HFFc6 (cell line): ENCODE results near the gene IKZF3. TPM values are rescaled to one million over a fixed set of nuclear protein-coding genes. Genes with fewer than 3 reads are reported as not detected.
"Not testable (repeated sequence)": the region's sequence is repeated elsewhere in the genome, so short reads cannot be mapped to it uniquely, and the experiment has no call there.

Experiments
- DNase-seq: peaks from one replicate; pipeline ENCODE4 v3.0.0-alpha.2; 2018
- H3K27ac Mint-ChIP-seq: 2 replicates; pipeline ENCODE4 v1.8.0; 2020; ENCODE audit warnings: mild to moderate bottlenecking, mixed read lengths
- H3K27me3 Mint-ChIP-seq: 2 replicates; pipeline ENCODE4 v1.8.0; 2021; ENCODE audit warnings: mild to moderate bottlenecking, moderate library complexity, mixed read lengths; ENCODE audit not compliant: insufficient read depth
- H3K36me3 Mint-ChIP-seq: 2 replicates; pipeline ENCODE4 v1.8.0; 2021; ENCODE audit warnings: low read depth, mixed read lengths
- H3K4me1 Mint-ChIP-seq: 2 replicates; pipeline ENCODE4 v1.8.0; 2020; ENCODE audit warnings: low read depth, mixed read lengths
- H3K4me3 Mint-ChIP-seq: 2 replicates; pipeline ENCODE4 v1.8.0; 2020; ENCODE audit warnings: mild to moderate bottlenecking, moderate library complexity, mixed read lengths
- H3K9me3 Mint-ChIP-seq: 2 replicates; pipeline ENCODE4 v1.8.0; 2020; ENCODE audit warnings: mild to moderate bottlenecking, mixed read lengths
- total RNA-seq, 6 experiments: library from RNA; stranded (reverse); fragmentation: NEBNext Ultra II Directional; extraction: Animal tissue kit (Norgen Biotek cat#: 25700); gene quantifications; 2 replicates in 1 of 6; 3 replicates in 5 of 6; pipeline ENCODE4 v1.2.3, GENCODE V29; 2021
- TF ChIP-seq, protein P1 (sequence below): fragments of 200-600 bp; sonication (generic); IDR thresholded peaks from 2 replicates; pipeline ENCODE4 v1.5.0; 2021; ENCODE audit warnings: antibody characterized with exemption, mild to moderate bottlenecking

Gene IKZF3
- total RNA-seq, 6 experiments from 2014 or later: not detected

- TF ChIP-seq, protein P1, sequence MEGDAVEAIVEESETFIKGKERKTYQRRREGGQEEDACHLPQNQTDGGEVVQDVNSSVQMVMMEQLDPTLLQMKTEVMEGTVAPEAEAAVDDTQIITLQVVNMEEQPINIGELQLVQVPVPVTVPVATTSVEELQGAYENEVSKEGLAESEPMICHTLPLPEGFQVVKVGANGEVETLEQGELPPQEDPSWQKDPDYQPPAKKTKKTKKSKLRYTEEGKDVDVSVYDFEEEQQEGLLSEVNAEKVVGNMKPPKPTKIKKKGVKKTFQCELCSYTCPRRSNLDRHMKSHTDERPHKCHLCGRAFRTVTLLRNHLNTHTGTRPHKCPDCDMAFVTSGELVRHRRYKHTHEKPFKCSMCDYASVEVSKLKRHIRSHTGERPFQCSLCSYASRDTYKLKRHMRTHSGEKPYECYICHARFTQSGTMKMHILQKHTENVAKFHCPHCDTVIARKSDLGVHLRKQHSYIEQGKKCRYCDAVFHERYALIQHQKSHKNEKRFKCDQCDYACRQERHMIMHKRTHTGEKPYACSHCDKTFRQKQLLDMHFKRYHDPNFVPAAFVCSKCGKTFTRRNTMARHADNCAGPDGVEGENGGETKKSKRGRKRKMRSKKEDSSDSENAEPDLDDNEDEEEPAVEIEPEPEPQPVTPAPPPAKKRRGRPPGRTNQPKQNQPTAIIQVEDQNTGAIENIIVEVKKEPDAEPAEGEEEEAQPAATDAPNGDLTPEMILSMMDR: no peak
- Mint-ChIP-seq H3K27me3 (peaks cover 15% of the 10 kb centered on the region), H3K4me3 (no peak overlapping the region), H3K36me3 (no peaks in the 10 kb centered on the region), H3K9me3 (no peaks in the 10 kb centered on the region), H3K4me1 (no peaks in the 10 kb centered on the region), H3K27ac (no peak overlapping the region)
- DNase-seq: no peak
Measured at GRCh38 chr17:39899215-39899614, 35.1 kb upstream of the IKZF3 start.

- H3K9me3 Mint-ChIP-seq: no peaks in the 10 kb centered on the region
- H3K4me3 Mint-ChIP-seq: no peak overlapping the region
- DNase-seq: no peak
- no peaks in the 10 kb centered on the region for H3K36me3 Mint-ChIP-seq
- peaks cover 16% of the 10 kb centered on the region for H3K27me3 Mint-ChIP-seq
- no peaks in the 10 kb centered on the region for H3K4me1 Mint-ChIP-seq
- TF ChIP-seq, protein P1: no peak
- no peak overlapping the region for H3K27ac Mint-ChIP-seq
Measured at GRCh38 chr17:39898088-39898487, 34.0 kb upstream of the IKZF3 start.

DNA sequence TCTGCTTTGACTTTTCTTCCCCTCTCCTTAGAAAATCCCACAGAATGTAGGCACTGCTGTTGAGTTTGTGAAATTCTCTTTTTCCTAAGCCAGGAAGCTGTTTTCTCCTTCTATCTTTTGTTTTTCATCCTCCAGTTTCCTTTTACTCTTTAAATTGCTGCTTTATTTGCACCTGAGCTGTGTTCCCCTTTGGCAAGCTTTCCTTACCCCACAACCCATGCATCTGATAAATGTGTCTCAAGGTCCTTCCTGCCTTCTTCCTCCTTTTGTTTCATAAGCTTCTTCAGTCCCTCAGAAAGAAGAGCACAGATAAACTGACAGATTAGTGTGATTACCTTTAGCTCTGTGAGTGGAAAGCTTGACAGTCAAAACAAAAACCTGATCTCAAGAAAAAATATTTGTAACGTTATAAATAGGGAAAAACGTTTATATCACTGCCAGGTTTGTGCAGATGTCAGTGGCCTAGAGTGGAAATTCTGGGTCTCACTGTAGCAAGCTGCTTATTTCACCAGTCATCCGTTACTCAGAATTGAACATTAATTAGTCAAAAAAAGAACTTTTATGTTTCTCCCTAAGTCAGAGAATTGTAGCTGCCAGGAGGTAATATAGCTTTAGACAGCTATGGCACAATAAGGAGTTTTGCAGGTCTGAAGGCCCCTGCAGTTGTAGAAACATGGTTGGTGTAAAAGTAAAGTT, 30.7 kb upstream of the IKZF3 start:
- TF ChIP-seq, protein P1: no peak
- no peak overlapping the region for H3K27ac Mint-ChIP-seq
- H3K36me3 Mint-ChIP-seq: no peaks in the 10 kb centered on the region
- DNase-seq: no peak
- H3K4me1 Mint-ChIP-seq: no peaks in the 10 kb centered on the region
- no peaks in the 10 kb centered on the region for H3K9me3 Mint-ChIP-seq
- H3K4me3 Mint-ChIP-seq: no peak overlapping the region
- H3K27me3 Mint-ChIP-seq: peaks cover 40% of the 10 kb centered on the region

DNA sequence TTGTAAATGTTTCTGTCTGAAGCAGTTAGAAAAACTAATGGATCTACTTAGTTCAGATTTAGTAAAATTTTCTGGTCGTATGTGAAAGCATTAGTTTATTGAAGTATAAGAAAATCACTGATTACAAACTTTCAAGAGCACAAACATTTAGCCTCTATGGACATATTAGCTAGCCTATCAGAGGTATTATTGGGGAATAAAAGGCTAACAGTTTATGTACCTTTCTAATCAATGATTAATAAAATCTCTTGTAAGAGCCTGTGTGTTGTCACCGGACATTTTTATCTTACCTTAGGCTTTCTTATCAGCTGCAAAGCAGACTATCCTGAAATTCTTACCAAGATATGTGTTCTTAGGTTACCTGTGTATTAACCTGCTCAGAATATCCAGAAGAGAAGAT, 25.1 kb upstream of the IKZF3 start:
- TF ChIP-seq, protein P1: no peak
- DNase-seq: no peak
- no peaks in the 10 kb centered on the region for H3K9me3 Mint-ChIP-seq
- no peaks in the 10 kb centered on the region for H3K4me1 Mint-ChIP-seq
- H3K4me3 Mint-ChIP-seq: no peak overlapping the region
- H3K27ac Mint-ChIP-seq: no peak overlapping the region
- peaks cover 59% of the 10 kb centered on the region for H3K27me3 Mint-ChIP-seq
- H3K36me3 Mint-ChIP-seq: no peaks in the 10 kb centered on the region

DNA sequence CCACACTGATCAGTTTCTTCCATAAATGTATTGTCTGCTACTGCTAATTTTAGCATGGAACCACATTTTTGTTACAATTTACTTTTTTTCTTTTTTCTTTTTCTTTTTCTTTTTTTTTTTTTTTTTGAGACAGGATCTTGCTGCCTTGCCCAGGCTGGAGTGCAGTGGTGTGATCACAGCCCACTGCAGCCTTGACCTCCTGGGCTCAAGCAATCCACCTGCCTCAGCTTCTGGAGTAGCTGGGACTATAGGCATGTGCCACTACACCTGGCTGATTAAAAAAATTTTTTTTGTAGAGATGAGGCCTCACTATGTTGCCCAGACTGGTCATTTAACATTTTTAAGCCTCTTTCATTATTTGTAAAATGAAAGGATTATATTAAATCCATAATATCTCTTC, 23.0 kb upstream of the IKZF3 start:
- DNase-seq: no peak
- Mint-ChIP-seq H3K27me3 (peaks cover 53% of the 10 kb centered on the region), H3K36me3 (no peaks in the 10 kb centered on the region), H3K27ac (no peak overlapping the region), H3K9me3 (no peaks in the 10 kb centered on the region), H3K4me1 (no peaks in the 10 kb centered on the region), H3K4me3 (no peak overlapping the region)
- TF ChIP-seq, protein P1: no peak

DNA sequence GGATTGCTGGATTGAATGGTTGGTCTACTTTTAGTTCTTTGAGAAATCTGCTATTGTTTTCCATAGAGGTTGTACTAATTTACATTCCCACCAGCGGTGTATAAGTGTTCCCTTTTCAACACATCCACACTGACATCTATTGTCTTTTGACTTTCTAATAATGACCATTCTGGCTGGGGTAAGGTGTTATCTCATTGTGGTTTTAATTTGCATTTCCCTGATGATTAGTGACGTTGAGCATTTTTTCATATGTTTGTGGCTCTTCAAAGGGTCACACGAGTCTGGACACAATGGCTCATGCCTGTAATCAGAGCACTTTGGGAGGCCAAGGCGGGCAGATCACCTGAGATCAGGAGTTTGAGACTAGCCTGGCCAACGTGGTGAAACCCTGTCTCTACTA, 22.0 kb upstream of the IKZF3 start:
- H3K4me3 Mint-ChIP-seq, H3K9me3 Mint-ChIP-seq, H3K4me1 Mint-ChIP-seq, H3K27ac Mint-ChIP-seq, H3K36me3 Mint-ChIP-seq, DNase-seq: not testable (repeated sequence)
- H3K27me3 Mint-ChIP-seq: peaks cover 51% of the 10 kb centered on the region
